Skin of body (tissue), 2 donors: Measurements from ENCODE around the gene BCL7C. TPM values are rescaled to one million over a fixed set of nuclear protein-coding genes. Genes with fewer than 3 reads are reported as not detected.

Source experiments
- small RNA-seq: library from RNA; depleted of rRNA; stranded (forward); fragments of <200 nt; gene quantifications from one replicate; pipeline ENCODE3, GENCODE V24; 2014; ENCODE audit warnings: low replicate concordance
- total RNA-seq: library from RNA; depleted of rRNA; stranded (reverse); fragments of >200 nt; gene quantifications from one replicate; pipeline ENCODE4 v1.2.3, GENCODE V29; 2014

Gene BCL7C
- total RNA-seq, 1 donor from 2014 or later = 20.7 TPM

Small RNA genes within 50 kb of the gene (small RNA-seq; reads per million reads assigned to genes)
- gene MIR4519 = not detected
- gene MIR762 = not detected

Other genes starting within 250 kb of the BCL7C start
- 8.4 TPM for gene PRR14, start 243.1 kb downstream of the BCL7C start, total RNA-seq
- 17.3 TPM for gene FBRS, start 235.6 kb downstream of the BCL7C start, total RNA-seq
- gene SRCAP, start 194.9 kb downstream of the BCL7C start, total RNA-seq = 17.1 TPM
- gene PHKG2, start 145.7 kb downstream of the BCL7C start, total RNA-seq = 13.6 TPM
- gene CFAP119, start 132.0 kb downstream of the BCL7C start, total RNA-seq = 0.79 TPM
- gene RNF40, start 131.8 kb downstream of the BCL7C start, total RNA-seq = 48.4 TPM
- 5.2 TPM for gene ZNF629, start 106.9 kb downstream of the BCL7C start, total RNA-seq
- gene CTF1, start 2.5 kb upstream of the BCL7C start, total RNA-seq = 0.59 TPM
- 9.8 TPM for gene FBXL19, start 29.5 kb upstream of the BCL7C start, total RNA-seq
- gene ORAI3, start 55.0 kb upstream of the BCL7C start, total RNA-seq = 10.3 TPM
- 4.1 TPM for gene SETD1A, start 63.7 kb upstream of the BCL7C start, total RNA-seq
- gene HSD3B7, start 91.1 kb upstream of the BCL7C start, total RNA-seq = 8.5 TPM
- 0.89 TPM for gene STX1B, start 116.6 kb upstream of the BCL7C start, total RNA-seq
- 26.3 TPM for gene STX4, start 139.5 kb upstream of the BCL7C start, total RNA-seq
- gene ZNF668, start 180.2 kb upstream of the BCL7C start, total RNA-seq = 3.5 TPM
- 8.9 TPM for gene ZNF646, start 180.3 kb upstream of the BCL7C start, total RNA-seq
- gene PRSS53, start 194.9 kb upstream of the BCL7C start, total RNA-seq = 1.5 TPM
- gene VKORC1, start 200.7 kb upstream of the BCL7C start, total RNA-seq = 37.4 TPM
- 10.4 TPM for gene BCKDK, start 214.3 kb upstream of the BCL7C start, total RNA-seq
- gene KAT8, start 223.6 kb upstream of the BCL7C start, total RNA-seq = 41.3 TPM
- gene PRSS8, start 241.7 kb upstream of the BCL7C start, total RNA-seq = 9.6 TPM